AG09309 (cell line): ENCODE results near the gene SNAI3.
A peak's percentile ranks its signal among the peaks of the same experiment; 100 is the strongest.

Experiments used
- DNase-seq: peaks from one replicate; pipeline ENCODE4 v3.0.0-alpha.2; 2010; ENCODE audit warnings: low read depth
- H3K4me3 ChIP-seq: 2 replicates; pipeline ENCODE4 v1.5.1; 2011; ENCODE audit warnings: mild to moderate bottlenecking, low read depth, low read length, moderate library complexity; ENCODE audit not compliant: control insufficient read depth
- CTCF ChIP-seq: IDR thresholded peaks from 2 replicates; pipeline ENCODE4 v1.5.1; 2011; ENCODE audit warnings: mild to moderate bottlenecking, low read depth, low read length, inconsistent platforms; ENCODE audit not compliant: insufficient read depth, control insufficient read depth; ENCODE audit errors: missing control alignments

The SNAI3 gene

GRCh38 chr16:88712362-88712979 is 26.2 kb upstream of the SNAI3 start:
- H3K4me3 ChIP-seq, result no peak overlapping the region
- TF ChIP-seq CTCF, result no peak
- no peak for DNase-seq

GRCh38 chr16:88711750-88712340 is 25.5 kb upstream of the SNAI3 start:
- H3K4me3 ChIP-seq, result no peak overlapping the region
- no peak for DNase-seq
- TF ChIP-seq CTCF, result no peak

GRCh38 chr16:88710556-88710955 is 24.2 kb upstream of the SNAI3 start:
- DNase-seq, result no peak
- H3K4me3 ChIP-seq, result no peak overlapping the region
- TF ChIP-seq CTCF, result no peak

GRCh38 chr16:88706965-88707826 is 20.9 kb upstream of the SNAI3 start:
- peak overlapping the region; percentile 90 for H3K4me3 ChIP-seq
- DNase-seq, result no peak
- no peak for TF ChIP-seq CTCF

GRCh38 chr16:88706229-88706964 is 20.1 kb upstream of the SNAI3 start, which contains the start of the genes CTU2 and RNF166:
CTU2 (plus strand) TSS chr16:88706503; CDS start chr16:88706531, 28 bp downstream.
RNF166 (minus strand) TSS chr16:88706408; CDS start chr16:88706325, 83 bp downstream.
- no peak for TF ChIP-seq CTCF
- DNase-seq, result peak; percentile 29
- peak within 1 kb of the TSS; percentile 90 for H3K4me3 ChIP-seq

- H3K4me3 ChIP-seq, result peak overlapping the region; percentile 52
- TF ChIP-seq CTCF, result no peak
- no peak for DNase-seq
Measured at GRCh38 chr16:88705801-88706228, 19.5 kb upstream of the SNAI3 start.
